HG03066 (cell line): Measurements from ENCODE around the gene CHPF2.

ENCODE experiments used
- ATAC-seq: cut with Tn5 transposase; IDR thresholded peaks from one replicate; pipeline ENCODE4 v1.9.1; 2021; ENCODE audit warnings: low read depth; ENCODE audit not compliant: unreplicated experiment

CHPF2 gene

GRCh38 chr7:151204383-151205032 lies 27.8 kb upstream of the CHPF2 start:
- ATAC-seq, result no peak

DNA sequence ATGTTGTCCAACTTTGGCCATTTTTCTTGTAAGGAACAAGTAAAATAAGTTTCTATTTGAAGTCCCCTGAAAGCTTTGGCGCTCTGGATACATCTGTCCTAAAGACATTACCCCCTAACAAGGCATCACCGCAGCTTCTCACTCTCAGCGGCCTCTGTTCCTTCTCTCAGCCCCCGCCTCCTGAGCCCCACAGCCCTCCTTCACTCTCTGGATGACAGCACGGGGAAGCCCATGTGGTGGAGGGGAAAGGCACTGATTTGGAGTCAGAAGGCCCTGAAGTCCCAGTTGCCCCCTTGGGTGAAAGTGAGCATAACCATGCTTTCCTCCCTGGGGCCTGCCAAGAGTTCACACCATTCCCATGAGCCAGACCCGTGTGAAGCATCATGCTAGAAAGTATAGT lies 26.6 kb upstream of the CHPF2 start:
- ATAC-seq, result no peak

- ATAC-seq, result no peak
Measured at GRCh38 chr7:151206914-151207313, 25.4 kb upstream of the CHPF2 start.

GRCh38 chr7:151207315-151207714 lies 25.0 kb upstream of the CHPF2 start:
- no peak for ATAC-seq

DNA sequence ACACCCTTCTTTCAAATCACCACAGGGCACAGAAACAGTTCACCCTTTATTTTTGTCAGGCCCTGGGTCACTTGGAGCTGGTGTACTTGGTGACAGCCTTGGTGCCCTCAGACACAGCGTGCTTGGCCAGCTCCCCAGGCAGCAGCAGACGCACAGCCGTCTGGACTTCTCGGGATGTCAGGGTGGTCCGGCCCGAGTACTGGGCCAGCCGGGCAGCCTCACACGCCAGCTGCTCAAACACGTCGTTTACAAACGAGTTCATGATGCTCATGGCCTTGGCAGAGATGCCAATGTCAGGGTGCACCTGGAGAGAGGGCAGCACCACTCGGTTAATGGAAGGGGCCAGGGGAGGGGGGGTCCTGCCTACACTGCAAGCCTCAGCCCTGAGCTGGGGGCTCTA lies 24.5 kb upstream of the CHPF2 start:
- no peak for ATAC-seq

DNA sequence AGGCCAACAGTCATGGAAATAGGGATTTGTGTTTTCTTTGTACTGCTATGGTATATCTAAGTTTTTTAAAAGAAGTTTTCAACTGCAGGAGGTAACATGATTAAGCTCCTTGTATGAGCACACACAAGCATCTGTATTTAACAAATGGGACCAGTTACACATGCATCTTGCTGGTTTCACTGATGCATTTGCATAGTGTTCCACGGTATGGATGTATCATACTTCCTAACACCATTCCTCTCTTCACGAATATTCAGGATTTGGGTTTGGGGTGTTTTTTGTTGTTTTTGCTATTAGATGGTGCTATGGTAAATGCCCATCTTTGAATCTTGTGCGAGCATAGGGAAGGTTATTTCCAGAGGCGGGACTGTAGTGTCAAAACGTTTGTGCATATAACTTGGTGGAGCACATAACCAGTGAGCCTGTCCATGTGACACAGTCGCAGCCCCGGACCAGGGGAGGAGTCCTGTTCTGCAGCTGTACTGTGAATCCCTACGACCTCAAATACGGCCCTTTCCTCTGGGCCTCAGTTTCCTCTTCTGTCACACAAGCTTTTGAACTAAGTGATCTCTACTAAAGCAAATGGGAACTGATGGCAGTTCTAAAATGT lies 23.9 kb upstream of the CHPF2 start:
- ATAC-seq, result no peak

- ATAC-seq, result no peak
Measured at GRCh38 chr7:151209588-151209987, 22.7 kb upstream of the CHPF2 start.

- no peak for ATAC-seq
Measured at GRCh38 chr7:151210087-151210854, 22.0 kb upstream of the CHPF2 start, which contains the start of gene H2BK1. H2BK1 (minus strand) TSS chr7:151210488; CDS start chr7:151210318, 170 bp downstream.

GRCh38 chr7:151211155-151211772 lies 21.0 kb upstream of the CHPF2 start:
- ATAC-seq, result no peak

DNA sequence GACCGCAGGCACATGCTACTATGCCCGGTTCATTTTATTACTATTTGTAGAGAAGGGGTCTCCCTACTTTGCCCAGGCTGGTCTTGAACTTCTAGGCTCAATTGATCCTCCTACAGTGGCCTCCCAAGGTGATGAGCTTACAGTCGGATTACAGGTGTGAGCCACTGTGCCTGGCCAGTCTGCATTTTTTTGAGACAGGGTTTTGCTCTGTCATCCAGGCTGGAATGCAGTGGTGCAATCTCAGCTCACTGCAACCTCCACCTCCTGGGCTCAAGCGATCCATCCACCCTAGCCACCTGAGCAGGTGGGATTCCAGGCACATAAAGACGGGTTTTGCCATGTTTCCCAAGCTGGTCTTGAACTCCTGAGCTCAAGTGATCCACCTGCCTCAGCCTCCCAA lies 19.7 kb upstream of the CHPF2 start:
- no peak for ATAC-seq

- ATAC-seq, result no peak
Measured at GRCh38 chr7:151213826-151214225, 18.5 kb upstream of the CHPF2 start.

DNA sequence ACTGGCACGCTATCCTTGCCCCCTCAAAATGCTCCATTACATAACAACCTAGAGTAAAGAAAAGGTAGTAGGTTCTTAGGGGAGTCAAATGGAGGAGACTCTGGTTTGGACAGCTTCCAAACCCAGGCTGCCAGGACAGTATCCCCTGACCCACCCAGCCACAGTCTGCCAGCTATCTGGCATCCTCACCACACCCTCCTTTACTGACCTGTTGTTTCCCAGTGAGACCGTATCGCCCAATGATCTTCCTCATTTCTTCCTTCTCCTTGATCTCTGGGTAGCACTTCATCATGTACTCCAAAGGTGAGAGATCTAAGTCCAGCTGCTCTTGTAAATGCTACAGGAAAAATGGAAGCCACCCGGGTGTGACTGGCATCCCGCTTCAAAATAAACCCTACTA lies 16.9 kb upstream of the CHPF2 start:
- ATAC-seq, result no peak

DNA sequence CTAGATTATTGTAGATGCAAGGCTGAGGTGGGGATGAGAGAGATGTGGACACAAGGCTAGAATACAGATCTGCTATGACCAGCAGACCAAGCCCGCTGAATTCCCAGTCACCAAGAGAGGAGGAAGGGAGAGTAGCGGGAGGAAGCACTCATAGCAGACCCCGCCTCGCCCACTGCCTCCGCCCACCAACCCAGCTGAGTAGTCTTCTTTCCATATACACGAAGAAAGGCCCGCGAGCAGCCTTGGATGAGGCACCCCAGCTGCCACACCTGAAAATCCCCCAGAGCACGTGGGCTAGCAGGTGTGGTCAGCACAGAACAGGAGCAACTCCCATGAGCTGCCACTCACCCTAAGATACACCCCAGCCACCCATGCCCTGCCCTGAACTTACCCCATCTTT lies 14.1 kb upstream of the CHPF2 start:
- ATAC-seq, result no peak

- ATAC-seq, result no peak
Measured at GRCh38 chr7:151223728-151224127, 8.6 kb upstream of the CHPF2 start.

DNA sequence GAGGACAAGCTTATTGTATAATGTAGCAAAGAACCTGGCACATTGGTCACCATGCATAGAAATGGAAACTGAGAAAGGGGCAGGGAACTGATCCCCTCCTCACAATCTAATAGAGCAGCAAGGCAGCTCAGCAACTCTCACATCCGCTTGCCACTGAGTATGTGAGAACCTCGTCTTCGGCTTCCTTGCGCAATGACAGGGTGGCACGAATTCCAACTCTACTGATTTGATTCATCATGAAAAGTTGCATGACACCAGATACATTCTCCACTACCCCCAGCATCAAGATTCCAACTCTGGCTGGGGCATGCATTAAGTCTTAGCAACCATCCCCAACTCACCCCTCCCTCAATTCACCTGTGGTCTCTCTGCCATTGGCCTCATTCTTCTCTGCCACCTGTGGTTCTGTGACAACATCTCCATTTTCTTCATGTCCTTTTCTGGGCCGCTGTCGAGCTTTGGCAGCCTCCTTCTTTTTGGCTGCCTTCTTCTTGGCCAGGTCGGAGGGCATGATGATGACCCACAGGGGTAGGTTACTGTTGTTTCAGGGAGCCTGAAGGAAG lies 6.3 kb upstream of the CHPF2 start:
- ATAC-seq, result no peak

GRCh38 chr7:151226560-151226874 lies 5.8 kb upstream of the CHPF2 start:
- peak; percentile 2 for ATAC-seq

GRCh38 chr7:151226875-151227782 lies 5.2 kb upstream of the CHPF2 start, which contains the start of gene ABCF2:
ABCF2 (minus strand) TSS chr7:151227205; CDS start chr7:151226458, 747 bp downstream.
- ATAC-seq, result peak; percentile 100

DNA sequence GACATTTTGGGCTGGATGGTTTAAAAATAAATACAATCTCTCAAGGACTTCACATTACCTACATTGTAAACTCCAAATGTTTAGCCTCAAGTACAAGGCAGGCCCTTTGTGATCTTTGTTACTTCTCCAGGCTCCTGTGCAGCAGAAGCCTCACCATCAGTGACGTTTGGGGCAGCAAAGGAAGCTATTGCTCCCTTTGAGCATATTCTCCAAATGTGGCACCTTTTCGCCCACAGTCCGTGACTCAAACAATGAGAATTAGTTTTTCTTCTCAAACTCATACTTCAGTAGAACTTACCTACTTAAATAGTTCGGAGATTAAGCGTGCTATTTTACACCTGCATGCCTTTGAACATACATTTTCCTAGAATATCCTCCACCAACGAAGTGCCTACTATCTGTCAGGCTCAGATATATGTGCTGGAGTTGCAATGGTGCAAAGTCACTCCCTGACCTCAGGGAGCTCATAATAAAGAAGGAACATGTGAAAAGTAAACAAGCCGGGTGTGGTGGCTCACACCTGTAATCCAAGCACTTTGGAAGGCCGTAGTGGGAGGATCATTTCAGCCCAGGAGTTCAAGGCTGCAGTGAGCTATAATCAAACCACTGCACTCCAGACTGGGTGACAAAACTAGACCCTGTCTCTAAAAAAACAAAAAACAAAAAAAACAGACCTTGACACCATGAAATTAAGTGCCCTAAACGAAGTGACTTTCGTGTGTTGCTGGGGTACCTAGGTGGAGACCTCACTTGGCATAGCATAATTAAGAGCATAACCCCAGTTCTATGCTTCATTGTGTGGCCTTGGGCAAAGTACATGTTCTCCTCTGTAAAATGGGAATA lies 4.0 kb upstream of the CHPF2 start:
- ATAC-seq, result no peak

DNA sequence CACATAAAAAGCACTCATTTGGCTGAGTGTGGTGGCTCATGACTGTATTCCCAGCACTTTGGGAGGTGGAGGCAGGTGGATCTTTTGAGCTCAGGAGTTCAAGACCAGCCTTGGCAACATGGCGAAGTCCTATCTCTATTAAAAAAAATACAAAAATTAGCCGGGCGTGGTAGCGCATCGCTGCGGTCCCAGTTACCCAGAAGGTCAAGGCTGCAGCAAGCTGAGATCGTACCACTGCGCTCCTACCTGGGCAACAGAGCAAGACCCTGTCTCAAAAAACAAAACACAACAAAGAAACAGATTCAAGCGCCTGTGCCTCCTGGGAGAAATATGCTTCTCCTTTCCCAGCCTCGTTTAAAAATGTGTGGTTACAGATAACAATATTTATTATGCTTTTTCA lies 3.0 kb upstream of the CHPF2 start:
- ATAC-seq, result no peak
